BE2C (cell line): ENCODE results near the gene MEIS2.

Experiments
- DNase-seq: peaks from one replicate; pipeline ENCODE4 v3.0.0-alpha.2; 2020
- H3K27me3 ChIP-seq: fragments of 250-450 bp; sonication (Bioruptor Pico); 2 replicates; pipeline ENCODE4 v1.5.1; 2020; ENCODE audit warnings: mild to moderate bottlenecking
- H3K36me3 ChIP-seq: fragments of 250-450 bp; sonication (Bioruptor Pico); 2 replicates; pipeline ENCODE4 v1.5.1; 2020; ENCODE audit warnings: mild to moderate bottlenecking
- H3K4me1 ChIP-seq: fragments of 250-450 bp; sonication (Bioruptor Pico); 2 replicates; pipeline ENCODE4 v1.5.1; 2020
- H3K4me3 ChIP-seq: 2 replicates; pipeline ENCODE4 v1.5.1; 2011; ENCODE audit warnings: low read depth, low read length
- H3K9me3 ChIP-seq: fragments of 250-450 bp; sonication (Bioruptor Pico); 2 replicates; pipeline ENCODE4 v1.5.1; 2020
- CTCF ChIP-seq: IDR thresholded peaks from 2 replicates; pipeline ENCODE4 v1.5.1; 2012; ENCODE audit warnings: mild to moderate bottlenecking, low read depth, low read length

The MEIS2 gene

DNA sequence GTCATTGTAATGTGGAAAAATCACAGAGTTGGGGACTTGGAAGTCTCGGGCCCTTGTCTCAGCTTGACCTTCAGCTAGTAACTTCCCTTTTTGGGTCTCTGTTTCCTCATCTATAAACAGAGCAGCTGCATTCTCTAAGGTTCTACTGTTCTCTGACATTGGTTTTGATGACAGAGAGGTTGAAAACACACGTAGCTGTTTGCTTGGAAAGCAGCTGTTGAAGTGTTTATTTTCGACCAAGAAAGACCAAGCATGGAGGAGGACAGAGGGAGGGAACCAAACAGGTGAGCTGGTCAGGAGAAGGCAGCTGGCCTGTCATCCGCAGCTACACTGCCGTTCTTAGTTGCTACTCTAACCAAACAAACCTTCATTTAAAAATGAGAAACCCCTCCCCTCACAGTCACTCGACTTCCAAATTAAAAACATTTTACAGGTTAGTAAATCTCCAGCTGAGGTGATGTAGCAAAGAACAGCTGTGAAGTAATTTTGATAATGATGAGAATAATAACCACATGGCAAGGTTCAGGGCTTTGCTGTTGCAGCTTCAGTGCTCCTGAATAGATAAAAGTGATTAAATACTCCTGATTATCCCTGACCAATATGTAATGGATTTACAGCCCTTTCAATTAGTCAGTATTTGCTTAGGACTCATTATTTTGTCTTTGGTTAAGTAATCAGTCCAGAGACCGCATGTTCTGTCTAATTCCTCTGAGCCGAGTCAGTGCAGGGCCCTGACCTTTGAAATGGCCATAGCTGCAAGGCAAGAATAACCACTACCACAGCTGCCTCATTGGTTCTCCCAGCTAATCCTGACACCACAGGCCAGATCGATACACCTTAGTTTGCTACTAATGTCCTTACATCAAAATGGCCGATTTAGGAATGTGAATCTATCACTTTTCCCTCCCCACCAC lies 65.3 kb downstream of the MEIS2 start:
- no peak for TF ChIP-seq CTCF
- DNase-seq = no peak
- peaks cover 63% of the 10 kb centered on the region for H3K36me3 ChIP-seq
- peaks cover 21% of the 10 kb centered on the region for H3K4me1 ChIP-seq
- no peaks in the 10 kb centered on the region for H3K27me3 ChIP-seq
- no peak overlapping the region for H3K4me3 ChIP-seq
- H3K9me3 ChIP-seq = no peaks in the 10 kb centered on the region

GRCh38 chr15:37034392-37034791 lies 66.0 kb downstream of the MEIS2 start:
- Histone ChIP-seq H3K4me3 (no peak overlapping the region), H3K27me3 (no peaks in the 10 kb centered on the region), H3K36me3 (peaks cover 68% of the 10 kb centered on the region), H3K9me3 (no peaks in the 10 kb centered on the region), H3K4me1 (peaks cover 16% of the 10 kb centered on the region)
- no peak for TF ChIP-seq CTCF
- DNase-seq = no peak

- no peak for TF ChIP-seq CTCF
- Histone ChIP-seq H3K4me3 (no peak overlapping the region), H3K27me3 (no peaks in the 10 kb centered on the region), H3K36me3 (peaks cover 73% of the 10 kb centered on the region), H3K9me3 (no peaks in the 10 kb centered on the region), H3K4me1 (peaks cover 3% of the 10 kb centered on the region)
- no peak for DNase-seq
Observed at GRCh38 chr15:37032091-37032775, 68.1 kb downstream of the MEIS2 start.

DNA sequence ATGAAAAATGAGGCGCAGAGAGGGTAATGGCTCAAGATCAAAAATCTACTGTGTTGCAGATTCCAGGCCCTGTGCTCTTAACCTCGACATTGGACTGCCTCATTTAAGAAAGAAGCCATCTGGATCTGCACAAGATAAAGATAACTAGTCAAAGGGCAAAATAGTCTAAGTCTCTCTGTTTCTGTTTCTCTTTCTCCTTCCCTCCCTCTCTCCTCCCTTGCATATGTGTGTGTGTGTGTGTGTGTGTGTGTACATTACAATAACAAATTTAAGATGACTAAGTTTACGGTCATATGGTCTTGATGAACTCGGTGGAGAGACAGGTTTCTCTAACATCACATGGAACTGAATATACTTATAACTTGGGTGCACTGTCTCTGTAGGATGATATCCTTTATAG lies 69.2 kb downstream of the MEIS2 start:
- Histone ChIP-seq H3K4me1 (peaks cover 3% of the 10 kb centered on the region), H3K4me3 (no peak overlapping the region), H3K27me3 (no peaks in the 10 kb centered on the region), H3K36me3 (peaks cover 65% of the 10 kb centered on the region), H3K9me3 (no peaks in the 10 kb centered on the region)
- TF ChIP-seq CTCF = no peak
- no peak for DNase-seq

GRCh38 chr15:37028625-37029296 lies 71.6 kb downstream of the MEIS2 start:
- no peaks in the 10 kb centered on the region for H3K9me3 ChIP-seq
- no peak for DNase-seq
- no peak for TF ChIP-seq CTCF
- peaks cover 3% of the 10 kb centered on the region; the same call in 1 of the 2 replicates for H3K4me1 ChIP-seq
- H3K27me3 ChIP-seq = no peaks in the 10 kb centered on the region
- peaks cover 54% of the 10 kb centered on the region for H3K36me3 ChIP-seq
- no peak overlapping the region for H3K4me3 ChIP-seq
